ENCODE data around the gene USP33. TPM values are rescaled to one million over a fixed set of nuclear protein-coding genes. Genes with fewer than 3 reads are reported as not detected.

USP33 gene
- total and polyA plus RNA-seq, 8 donors = 17.3 to 174 (median 61.2) TPM

GRCh38 chr1:77725706-77726105, 33.9 kb downstream of the USP33 start:
- no peak for DNase-seq
- H3K9me3 ChIP-seq = no peaks in the 10 kb centered on the region
- intact Hi-C loops (cut with DNase I; ENCODE audit: low total_unique reads) = no loop called here
- WGBS, 5 donors = 90 to 99% (median 97%) methylated on average over 4 of the region's 4 CpGs
- no peaks in the 10 kb centered on the region for H3K4me1 ChIP-seq
- H3K27me3 ChIP-seq = no peaks in the 10 kb centered on the region
- peaks cover 37 to 100% (median 98%) of the 10 kb centered on the region in 4 donors for H3K36me3 ChIP-seq
- TF ChIP-seq CTCF (IDR thresholded peaks at IDR 0.05) (no peak), EP300 (IDR thresholded peaks at IDR 0.05) (no peak), POLR2A (IDR thresholded peaks at IDR 0.05) (no peak), POLR2AphosphoS5 (IDR thresholded peaks at IDR 0.05) (no peak)
- H3K27ac ChIP-seq = no peak overlapping the region
- no peak overlapping the region for H3K4me3 ChIP-seq

GRCh38 chr1:77718181-77718580, 41.5 kb downstream of the USP33 start:
- H3K9me3 ChIP-seq = no peaks in the 10 kb centered on the region
- H3K36me3 ChIP-seq = peaks cover 53 to 100% (median 99%) of the 10 kb centered on the region in 4 donors
- intact Hi-C loops (cut with DNase I; ENCODE audit: low total_unique reads) = no loop called here

GRCh38 chr1:77716065-77716464, 43.6 kb downstream of the USP33 start:
- DNase-seq = no peak
- TF ChIP-seq POLR2A (IDR thresholded peaks at IDR 0.05) (no peak), POLR2AphosphoS5 (IDR thresholded peaks at IDR 0.05) (no peak), CTCF (IDR thresholded peaks at IDR 0.05) (no peak), EP300 (IDR thresholded peaks at IDR 0.05) (no peak)
- H3K4me3 ChIP-seq = no peak overlapping the region
- H3K36me3 ChIP-seq = peaks cover 54 to 100% (median 99%) of the 10 kb centered on the region in 4 donors
- intact Hi-C loops (cut with DNase I; ENCODE audit: low total_unique reads) = no loop called here
- no peaks in the 10 kb centered on the region for H3K4me1 ChIP-seq
- H3K27me3 ChIP-seq = no peaks in the 10 kb centered on the region
- WGBS, 5 donors = 94 to 97% (median 97%) methylated on average over 4 of the region's 4 CpGs
- no peak overlapping the region for H3K27ac ChIP-seq
- no peaks in the 10 kb centered on the region for H3K9me3 ChIP-seq

More at GRCh38 chr1:77718181-77718580, 41.5 kb downstream of the USP33 start:
- Histone ChIP-seq H3K4me1 (no peaks in the 10 kb centered on the region), H3K27me3 (no peaks in the 10 kb centered on the region), H3K4me3 (no peak overlapping the region), H3K27ac (no peak overlapping the region)
- TF ChIP-seq EP300 (IDR thresholded peaks at IDR 0.05) (no peak), CTCF (IDR thresholded peaks at IDR 0.05) (no peak), POLR2A (IDR thresholded peaks at IDR 0.05) (no peak), POLR2AphosphoS5 (IDR thresholded peaks at IDR 0.05) (no peak)
- DNase-seq = no peak
- WGBS, 5 donors = 92 to 98% (median 96%) methylated on average over 2 of the region's 2 CpGs

- Histone ChIP-seq H3K27me3 (no peaks in the 10 kb centered on the region), H3K4me3 (no peak overlapping the region), H3K36me3 (peaks cover 45 to 89% (median 86%) of the 10 kb centered on the region in 4 donors), H3K4me1 (no peaks in the 10 kb centered on the region), H3K27ac (no peak overlapping the region), H3K9me3 (no peaks in the 10 kb centered on the region)
- TF ChIP-seq EP300 (IDR thresholded peaks at IDR 0.05) = no peak
- TF ChIP-seq POLR2A (IDR thresholded peaks at IDR 0.05) = no peak
- no peak for TF ChIP-seq POLR2AphosphoS5 (IDR thresholded peaks at IDR 0.05)
- TF ChIP-seq CTCF (IDR thresholded peaks at IDR 0.05) = no peak
- DNase-seq = no peak
- intact Hi-C loops (cut with DNase I; ENCODE audit: low total_unique reads) = no loop called here
- WGBS, 5 donors = 71 to 82% (median 77%) methylated on average over 3 of the region's 3 CpGs
Measured at GRCh38 chr1:77709727-77710126, 49.9 kb downstream of the USP33 start.
